Activated T-cell treated with anti-CD3 and anti-CD28 coated beads for 4 hours (primary cell): Measurements from ENCODE around the gene GAR1.
"Not testable (repeated sequence)": the region's sequence is repeated elsewhere in the genome, so short reads cannot be mapped to it uniquely, and the experiment has no call there.

Source experiments
- DNase-seq: peaks from one replicate; pipeline ENCODE4 v3.0.0-alpha.2; 2020

The GAR1 gene

DNA sequence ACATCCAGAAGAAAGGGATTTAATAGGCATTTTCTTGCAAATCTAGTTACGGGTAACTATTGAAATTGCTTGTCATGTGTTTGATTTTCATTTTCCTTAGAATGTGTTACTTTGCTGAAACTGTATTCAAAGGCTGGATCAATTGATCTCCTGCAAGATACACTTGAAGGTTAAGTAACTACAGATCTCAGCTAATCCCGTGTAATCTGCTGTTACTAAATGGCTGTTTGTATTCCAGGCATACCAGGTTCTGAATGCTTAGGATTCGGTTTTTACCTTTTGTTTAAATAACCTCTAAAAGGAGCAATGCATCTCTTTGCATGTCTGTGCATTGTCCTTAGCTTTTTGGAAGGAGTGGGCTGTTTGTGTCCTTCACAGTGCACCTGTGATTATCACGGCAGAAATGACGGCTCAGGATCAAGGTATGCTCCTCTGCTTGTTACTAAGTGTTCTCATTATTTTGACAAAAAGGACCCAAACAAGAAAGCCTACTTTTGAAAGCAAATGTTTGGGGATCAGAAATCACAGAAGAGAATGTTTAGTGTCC lies 32.4 kb downstream of the GAR1 start, which contains the start of gene LRIT3:
TSS of gene LRIT3 (plus strand) at position 212 of the 547 bp plus-strand sequence. CDS start at position 307, 95 bp downstream.
- DNase-seq = no peak

DNA sequence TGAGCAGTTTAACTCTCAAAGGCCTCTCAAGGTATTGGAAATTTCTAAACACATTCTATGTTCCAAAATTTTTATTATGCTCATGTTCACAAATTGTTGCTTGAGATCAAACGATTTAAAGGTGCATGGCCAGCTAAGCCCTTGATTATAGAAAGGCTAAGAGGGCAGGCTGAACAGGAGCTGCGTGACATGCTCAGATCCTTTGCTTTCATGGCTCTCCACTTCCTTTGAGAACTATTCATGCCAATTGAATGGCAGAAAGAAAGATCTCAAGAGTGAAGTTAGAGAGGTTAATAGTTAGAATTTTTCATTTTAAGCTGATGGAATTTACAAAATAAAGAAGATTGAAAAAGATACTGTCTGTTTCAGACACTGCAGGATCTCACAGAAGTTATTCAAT lies 32.9 kb downstream of the GAR1 start:
- no peak for DNase-seq

DNA sequence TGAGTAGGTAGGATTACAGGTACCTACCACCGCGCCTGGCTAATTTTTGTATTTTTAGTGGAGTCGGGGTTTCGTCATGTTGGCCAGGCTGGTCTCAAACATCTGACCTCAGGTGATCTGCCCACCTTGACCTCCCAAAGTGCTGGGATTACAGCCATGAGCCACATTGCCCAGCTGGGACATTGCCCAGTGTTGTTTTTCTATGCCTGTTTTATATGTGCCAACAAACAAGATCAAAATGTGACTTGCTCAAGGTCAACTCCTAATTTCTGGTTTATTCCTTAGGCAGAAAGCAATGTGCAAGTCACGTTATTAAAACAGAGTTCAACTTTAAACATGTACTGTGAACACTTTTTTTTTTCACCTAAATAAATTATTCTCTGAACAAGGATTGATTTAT lies 35.0 kb downstream of the GAR1 start:
- no peak for DNase-seq

DNA sequence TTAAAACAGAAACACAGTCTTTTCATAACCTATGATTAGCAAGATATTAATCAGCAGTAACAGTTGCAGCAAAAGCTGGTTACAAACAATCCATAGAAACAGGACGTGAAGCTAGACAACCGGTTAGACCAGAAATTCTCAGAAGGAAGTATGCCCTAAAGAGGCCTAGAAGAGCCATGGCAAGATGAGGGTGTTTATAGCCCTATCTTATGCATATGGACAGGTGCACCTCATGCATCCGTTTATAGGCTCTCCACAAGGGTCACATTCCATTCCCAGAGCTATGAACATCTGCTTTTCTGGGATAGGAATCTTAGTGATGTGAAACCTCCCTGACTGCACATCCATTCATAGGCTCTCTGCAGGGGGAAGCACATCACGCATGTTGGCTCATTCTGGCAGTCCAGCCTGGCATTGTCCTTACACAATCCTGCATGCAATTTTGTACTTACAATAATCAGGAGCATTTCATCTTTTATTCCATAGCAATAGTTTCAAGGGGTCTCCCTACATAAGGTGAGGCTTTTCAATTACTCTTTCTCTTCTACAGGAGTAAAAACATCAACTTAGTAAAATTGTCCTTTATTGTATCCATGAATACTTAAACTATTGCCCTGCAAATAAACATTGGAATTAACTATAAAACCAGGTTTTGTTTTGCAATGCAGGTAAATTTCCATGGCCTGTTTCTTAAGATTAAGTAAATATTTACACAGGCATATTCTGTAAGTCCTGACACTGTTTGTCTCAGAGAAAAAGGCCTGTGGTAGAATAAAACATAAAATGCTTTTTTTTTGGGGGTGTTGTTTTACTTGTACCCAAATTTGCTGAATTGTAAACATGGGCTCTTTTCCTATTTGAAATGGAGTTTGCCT lies 44.1 kb downstream of the GAR1 start:
- DNase-seq = not testable (repeated sequence)

DNA sequence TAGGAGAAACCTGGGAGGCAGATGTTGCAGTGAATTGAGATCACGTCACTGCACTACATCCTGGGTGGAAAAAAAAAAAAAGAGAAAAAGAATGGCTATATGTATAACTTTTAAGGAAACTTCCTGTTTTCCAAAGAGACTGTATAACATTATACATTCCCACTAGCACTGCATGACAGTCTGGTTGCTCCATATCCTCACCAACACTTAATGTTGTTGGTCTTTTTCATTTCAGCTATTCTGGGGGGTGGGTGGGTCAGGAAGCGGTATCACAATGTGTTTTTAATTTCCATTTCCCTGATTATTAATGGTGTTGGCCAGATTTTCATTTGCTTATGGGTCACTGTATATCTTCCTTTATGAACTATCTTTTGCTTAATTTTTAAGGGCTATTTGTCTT lies 45.7 kb downstream of the GAR1 start:
- DNase-seq = no peak

DNA sequence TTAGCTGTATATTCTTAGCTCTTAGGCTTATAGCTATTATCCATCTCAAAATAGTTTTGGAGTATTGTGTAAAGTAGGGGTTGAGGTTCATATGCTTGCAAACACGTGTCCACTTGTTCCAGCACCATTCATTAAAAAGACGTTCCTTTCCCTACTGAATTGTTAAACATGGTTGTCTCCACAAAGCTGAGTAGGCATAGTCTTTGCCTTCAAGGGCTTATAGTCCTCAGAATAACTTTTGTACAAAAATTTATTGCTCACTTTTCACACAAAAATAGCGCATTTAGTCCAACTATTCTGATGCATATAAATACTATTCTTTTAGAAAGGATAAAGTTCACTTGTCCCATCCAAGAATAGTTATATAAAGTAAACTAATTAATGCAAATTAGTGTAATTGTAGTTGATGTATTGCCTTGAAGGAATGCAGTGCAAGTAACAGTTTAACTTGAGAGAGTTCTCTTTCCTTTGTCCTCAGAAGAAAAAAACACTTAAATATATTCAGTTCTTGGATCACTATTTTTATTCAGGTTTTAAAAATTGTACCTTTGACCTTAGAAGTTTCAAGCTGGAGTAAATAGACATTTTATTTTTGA lies 46.5 kb downstream of the GAR1 start:
- no peak for DNase-seq

DNA sequence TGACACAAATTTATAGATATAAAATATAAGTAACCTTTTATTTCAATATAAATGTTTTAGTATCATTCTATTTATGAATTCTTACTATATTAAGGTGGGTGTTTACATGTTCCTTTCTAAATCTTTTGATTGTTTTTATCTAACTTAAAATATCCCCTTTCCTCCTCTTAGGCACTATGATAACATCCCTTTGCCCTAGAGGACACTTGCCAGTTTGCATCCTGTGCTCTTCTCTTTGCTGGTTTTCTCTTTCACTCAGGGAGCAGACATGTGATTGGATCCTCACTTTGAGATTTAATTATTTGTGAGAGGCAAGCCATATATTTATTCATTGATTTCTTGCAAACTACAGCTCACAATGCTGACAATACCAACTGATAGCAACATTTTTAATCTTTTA lies 48.6 kb downstream of the GAR1 start:
- DNase-seq = no peak

DNA sequence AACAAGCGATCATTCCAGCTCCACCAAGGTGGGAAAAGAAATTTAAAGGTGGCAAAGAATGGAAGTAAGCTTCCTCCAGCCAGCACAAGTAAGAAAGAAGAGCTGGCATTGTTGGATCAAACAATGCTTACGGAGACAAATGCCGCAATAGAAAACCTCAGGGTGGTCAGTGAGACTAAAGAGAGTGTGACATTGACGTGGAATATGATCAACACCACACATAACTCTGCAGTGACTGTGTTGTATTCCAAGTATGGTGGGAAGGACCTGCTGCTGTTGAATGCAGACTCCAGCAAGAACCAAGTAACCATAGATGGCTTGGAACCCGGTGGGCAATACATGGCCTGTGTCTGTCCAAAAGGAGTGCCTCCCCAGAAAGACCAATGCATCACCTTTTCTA lies 54.5 kb downstream of the GAR1 start:
- DNase-seq = no peak

DNA sequence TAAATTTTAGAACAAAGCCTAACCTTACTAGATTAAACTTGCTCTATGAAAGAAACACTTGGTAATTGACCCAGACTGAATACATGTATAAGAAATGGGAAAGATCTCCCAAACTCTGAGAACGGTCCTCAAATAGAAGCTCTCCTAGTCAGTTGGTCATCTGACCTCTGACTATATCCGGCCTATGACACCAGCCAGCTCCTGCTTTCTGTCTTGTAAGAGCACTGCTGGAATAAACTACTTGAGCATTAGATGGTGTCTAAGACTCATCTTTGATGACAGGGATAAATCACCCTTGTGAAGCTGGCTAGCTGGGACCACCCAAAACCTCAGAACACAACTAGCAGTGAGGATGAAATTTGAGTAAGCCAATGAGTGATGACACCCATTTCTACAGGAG lies 56.5 kb downstream of the GAR1 start:
- DNase-seq = no peak

DNA sequence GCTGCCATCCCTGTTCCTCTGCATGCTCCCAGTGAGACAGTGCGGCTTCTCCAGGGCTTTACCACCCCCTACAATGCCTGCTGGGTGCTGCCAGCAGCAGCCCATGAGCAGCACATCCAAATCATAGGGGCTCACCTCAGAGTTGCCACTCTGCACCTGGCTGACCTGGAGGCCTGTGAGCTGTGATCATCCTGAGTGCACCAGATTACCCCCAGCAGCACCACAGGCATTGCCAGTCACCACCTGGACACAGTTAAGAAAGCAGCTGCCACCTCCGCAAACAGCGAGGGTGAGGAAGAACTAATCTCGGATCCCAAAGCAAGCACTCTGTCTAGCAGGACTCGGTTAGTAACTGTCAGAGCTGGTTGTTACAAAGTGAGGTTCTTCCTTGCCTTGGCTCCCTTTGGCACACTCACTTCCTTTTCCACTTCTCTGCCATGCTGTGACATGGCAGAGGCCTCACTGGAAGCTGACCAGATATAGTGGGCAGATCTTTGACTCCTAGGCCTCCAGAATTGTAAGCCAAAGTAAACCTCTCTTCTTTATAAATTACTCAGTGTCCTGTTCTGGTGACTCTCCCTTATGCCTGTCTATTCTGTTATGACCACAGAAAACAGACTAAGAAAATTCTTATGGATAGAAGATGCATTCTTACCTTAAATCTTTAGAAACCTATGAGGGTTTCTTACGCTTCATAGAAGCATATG lies 57.5 kb downstream of the GAR1 start:
- no peak for DNase-seq

DNA sequence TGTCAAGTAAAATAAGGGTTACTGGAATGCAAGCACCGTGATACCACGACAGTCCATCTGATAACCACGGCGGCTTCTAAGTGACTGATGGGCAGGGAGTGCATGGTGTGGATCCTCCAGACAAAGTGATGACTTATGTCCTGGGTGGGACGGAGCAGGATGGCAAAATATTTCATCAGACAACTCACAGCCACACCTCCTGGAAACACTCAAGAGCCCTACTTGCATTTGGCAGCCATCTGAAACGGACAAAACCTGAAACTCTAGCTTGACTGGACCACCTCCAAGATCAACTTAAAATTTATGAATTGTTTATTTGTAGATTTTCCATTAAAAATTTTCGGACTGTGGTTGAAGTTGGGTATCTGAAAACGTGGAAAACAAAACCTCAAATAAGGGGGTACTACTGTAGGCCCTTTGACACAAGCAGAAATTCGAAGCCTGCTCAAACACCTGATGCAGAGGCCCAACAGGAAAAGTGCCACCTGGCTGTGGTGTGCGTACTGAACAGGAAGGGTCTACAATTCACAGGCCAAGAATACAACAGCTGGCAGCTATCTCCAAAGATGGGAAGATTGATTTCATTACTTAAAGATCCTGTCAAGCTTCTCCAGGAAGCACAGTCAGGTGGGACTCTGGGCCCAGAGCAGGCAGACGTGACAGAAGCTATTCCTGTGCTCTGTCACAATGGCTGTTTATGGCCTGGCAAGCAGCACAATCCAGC lies 58.4 kb downstream of the GAR1 start:
- DNase-seq = no peak
